Ramos (cell line): Measurements from ENCODE around the gene CCDC171.

ENCODE experiments used
- in situ Hi-C: fragments of 300-500 bp; cut with MboI; formaldehyde crosslinking; loops from one replicate; pipeline ENCODE4 v1.14.3; 2022; ENCODE audit warnings: low sequenced_read_pairs; ENCODE audit not compliant: unreplicated experiment

CCDC171 gene

DNA sequence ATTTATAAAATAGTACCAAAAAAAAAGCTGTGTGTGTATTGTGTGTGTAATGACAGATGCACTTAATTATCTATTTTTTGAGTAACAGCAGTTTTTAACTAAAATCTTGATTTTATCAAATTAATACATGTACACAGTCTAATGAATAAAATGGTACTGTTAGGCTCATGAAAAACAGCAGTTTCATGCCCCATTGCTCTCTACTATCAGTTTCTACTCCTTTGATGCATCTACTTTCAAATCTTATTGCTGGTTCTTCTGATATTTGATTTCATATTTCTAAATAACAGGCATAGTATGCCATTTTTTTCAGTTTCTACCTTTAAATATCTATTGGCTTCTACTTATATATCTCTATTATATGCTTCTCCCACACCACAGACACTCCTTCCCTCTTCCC is 117.4 kb downstream of the CCDC171 start:
- in situ Hi-C loops, result no loop called here

DNA sequence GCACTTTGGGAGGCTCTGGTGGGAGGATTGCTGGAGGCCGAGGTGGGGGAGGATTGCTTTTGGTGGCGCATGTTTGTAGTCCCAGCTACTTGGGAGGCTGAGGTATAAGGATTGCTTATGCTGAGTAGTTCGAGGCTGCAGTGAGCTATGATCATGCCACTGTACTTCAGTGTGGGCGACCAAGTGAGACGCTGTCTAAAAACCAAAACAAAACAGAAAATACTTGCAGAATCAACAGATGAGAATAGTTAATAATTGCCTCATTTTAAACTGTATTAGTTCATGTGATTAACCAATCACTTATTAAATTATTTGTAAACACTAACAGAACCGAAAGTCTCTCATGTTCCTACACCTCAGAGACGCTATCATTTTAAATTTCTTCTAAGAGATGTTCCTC is 118.1 kb downstream of the CCDC171 start:
- in situ Hi-C loops, result no loop called here

DNA sequence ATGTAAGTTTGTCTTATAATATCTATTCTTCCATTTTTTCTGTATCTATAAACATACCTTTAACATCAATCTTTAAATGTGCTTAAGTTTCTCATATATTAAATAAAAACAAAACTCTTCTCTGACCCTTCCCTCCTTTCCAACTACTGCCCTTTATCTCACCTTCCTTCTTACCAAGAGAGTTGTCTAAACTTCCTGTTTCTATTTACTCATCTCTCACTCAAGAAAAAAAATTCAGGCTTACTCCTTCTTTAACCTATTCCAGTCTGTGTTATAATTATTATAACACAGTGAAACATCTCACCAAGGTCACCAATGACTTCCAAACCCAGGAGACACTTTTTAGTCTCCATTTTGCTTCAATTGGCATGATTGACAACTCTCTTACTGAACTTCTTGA is 140.9 kb downstream of the CCDC171 start:
- in situ Hi-C loops, result loop anchor here (25.0 kb wide), 1 partner anchor 94 kb away; no protein-coding TSS in a partner anchor

DNA sequence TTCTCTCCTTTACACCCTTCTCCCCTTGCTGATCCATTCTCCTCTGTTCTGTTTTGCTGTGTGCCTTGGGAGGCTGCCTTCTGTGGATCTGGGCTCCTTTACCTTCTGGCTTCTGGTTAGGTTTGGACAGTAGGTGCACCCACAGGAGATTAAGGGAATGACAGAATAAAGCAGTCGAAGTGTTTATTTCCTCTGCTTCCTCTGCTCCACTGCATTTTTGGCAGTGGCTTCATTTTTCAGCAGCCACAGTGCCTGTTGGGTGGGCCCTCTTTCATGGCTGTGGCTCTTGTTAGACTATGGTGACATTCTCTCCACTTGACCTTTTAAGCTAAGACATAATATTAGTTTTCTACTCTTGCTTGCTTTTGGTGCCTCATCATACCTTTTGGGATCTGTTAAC is 144.1 kb downstream of the CCDC171 start:
- in situ Hi-C loops, result loop anchor here (25.0 kb wide), 1 partner anchor 90 kb away; no protein-coding TSS in a partner anchor

DNA sequence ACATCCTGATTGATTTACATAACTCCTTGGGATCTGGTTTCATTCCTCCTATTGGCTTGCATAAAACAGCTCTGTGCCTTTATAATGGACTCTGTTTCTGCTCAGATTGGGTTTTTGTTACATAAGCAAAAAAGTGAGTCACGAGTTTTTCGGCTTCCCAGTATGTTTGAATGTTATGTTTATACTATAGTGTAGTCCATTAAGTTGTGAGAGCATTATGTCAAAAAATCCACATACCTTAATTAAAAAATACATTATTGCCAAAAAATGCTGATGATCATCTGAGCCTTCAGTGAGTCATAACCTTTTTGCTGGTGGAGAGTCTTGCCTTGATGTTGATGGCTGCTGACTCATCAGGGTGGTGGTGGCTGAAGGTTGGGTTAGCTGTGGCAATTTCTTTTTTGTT is 144.6 kb downstream of the CCDC171 start:
- in situ Hi-C loops, result loop anchor here (25.0 kb wide), 1 partner anchor 90 kb away; no protein-coding TSS in a partner anchor

- in situ Hi-C loops, result loop anchor here (25.0 kb wide), 1 partner anchor 87 kb away; no protein-coding TSS in a partner anchor
Measured at GRCh38 chr9:15699876-15700559, 147.2 kb downstream of the CCDC171 start.

GRCh38 chr9:15707000-15707399 is 154.2 kb downstream of the CCDC171 start:
- in situ Hi-C loops, result no loop called here

- in situ Hi-C loops, result no loop called here
Measured at GRCh38 chr9:15711531-15711930, 158.7 kb downstream of the CCDC171 start.

GRCh38 chr9:15711931-15712330 is 159.1 kb downstream of the CCDC171 start:
- in situ Hi-C loops, result no loop called here

DNA sequence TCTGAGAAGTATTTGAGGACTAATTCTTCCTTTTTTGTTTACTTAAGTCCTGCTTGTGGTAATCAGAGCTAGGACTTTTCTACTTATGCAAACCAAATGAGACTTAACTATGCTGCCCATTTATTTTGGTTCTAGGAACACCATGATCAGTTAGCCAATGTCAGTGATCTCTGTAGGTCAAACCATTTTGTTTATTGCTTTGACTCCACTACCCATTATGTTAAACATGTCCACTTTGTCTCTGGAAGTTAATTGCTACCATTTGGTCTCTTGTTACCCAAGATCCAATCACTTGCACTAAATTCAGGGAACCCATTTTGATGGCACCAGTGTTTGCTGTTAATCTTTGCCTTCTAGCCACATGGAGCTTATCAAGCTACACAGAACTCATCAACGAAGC is 161.9 kb downstream of the CCDC171 start:
- in situ Hi-C loops, result no loop called here

GRCh38 chr9:15717290-15717967 is 164.6 kb downstream of the CCDC171 start:
- in situ Hi-C loops, result no loop called here

DNA sequence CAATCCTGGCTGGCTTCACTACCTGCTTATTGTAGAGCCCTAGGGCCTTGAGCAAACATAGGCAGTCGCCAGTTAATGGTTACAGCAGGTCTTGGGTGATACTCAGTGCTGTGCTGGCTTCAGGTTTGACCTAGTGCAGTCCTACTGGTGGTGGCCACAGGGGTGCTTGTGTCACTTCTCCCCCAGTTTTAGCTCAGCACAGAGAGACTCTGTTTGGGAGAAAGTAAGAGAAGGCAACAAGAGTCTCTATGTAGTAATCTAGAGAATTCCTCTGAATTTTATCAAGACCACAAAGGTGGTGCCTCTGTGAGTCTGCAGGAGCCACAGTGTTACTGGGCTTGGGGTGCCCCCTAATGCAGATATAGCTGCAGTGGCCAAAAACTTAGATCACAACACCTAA is 165.6 kb downstream of the CCDC171 start:
- in situ Hi-C loops, result no loop called here

DNA sequence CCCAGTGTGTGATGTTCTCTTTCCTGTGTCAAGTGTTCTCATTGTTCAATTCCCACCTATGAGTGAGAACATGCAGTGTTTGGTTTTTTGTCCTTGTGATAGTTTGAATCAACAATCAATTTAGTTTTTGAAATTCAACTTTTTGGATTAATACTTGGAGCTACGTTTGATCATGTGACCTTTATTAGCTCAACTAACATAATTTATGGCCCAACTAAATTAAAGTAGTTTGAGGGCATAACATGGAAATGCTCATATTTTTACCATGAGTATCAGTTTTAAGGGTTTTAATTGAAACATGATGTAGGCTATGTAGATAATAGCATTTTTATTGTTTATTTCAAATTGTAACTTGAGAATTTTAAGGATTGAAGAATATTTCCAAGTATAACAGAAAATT is 168.0 kb downstream of the CCDC171 start:
- in situ Hi-C loops, result no loop called here

GRCh38 chr9:15722888-15723287 is 170.0 kb downstream of the CCDC171 start:
- in situ Hi-C loops, result no loop called here

DNA sequence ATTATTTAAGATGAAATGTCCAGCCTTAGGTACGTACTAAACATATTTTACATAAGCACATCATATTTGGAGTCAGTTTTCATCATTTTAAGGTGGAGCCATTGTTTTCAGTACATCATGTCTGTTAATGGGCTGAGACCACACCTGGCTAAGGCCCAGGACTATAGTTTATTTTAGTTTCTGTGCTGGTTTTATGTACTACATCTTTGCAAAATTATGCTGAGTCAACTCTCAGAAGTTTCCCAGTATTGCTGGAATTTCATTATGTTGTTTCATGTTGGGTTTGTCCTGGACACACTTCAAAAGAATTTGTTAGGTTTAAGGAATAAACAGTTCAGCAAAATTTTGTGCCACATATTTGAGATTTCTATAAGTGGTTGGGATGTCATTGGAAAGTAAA is 171.2 kb downstream of the CCDC171 start:
- in situ Hi-C loops, result no loop called here

DNA sequence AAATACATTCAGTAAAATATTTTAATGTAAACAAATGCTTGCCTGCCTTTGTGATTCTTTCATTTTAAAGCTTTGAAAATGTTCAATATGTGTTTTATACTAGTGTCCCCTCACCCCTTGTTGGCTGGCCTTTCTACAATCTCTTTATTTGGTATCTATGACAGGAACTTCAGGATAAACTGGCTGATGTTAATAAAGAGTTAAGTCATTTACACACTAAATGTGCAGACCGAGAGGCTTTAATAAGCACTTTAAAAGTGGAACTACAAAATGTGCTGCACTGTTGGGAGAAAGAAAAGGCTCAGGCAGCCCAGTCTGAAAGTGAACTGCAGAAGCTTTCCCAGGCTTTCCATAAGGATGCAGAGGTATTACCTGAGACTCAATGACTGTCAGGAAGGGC is 171.8 kb downstream of the CCDC171 start:
- in situ Hi-C loops, result no loop called here

DNA sequence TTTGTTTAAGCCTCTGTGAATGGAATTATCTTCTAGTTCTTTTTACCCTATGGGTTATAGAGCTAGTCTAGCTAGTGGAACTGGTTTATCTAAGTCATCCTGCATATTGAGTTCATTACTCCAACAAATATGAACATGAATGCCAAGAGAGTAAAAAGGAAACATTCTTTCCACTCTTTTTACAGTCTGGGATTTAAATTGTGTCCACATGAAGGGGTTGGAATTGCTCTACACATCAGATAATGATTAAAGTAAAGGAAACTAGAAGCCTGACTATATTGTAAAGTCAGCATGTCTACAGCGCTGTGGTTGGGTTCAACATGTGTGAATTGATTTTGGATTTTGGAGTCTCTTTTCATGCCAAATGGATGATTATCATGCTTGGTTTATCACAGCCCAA is 173.1 kb downstream of the CCDC171 start:
- in situ Hi-C loops, result no loop called here

GRCh38 chr9:15729507-15729906 is 176.7 kb downstream of the CCDC171 start:
- in situ Hi-C loops, result no loop called here

DNA sequence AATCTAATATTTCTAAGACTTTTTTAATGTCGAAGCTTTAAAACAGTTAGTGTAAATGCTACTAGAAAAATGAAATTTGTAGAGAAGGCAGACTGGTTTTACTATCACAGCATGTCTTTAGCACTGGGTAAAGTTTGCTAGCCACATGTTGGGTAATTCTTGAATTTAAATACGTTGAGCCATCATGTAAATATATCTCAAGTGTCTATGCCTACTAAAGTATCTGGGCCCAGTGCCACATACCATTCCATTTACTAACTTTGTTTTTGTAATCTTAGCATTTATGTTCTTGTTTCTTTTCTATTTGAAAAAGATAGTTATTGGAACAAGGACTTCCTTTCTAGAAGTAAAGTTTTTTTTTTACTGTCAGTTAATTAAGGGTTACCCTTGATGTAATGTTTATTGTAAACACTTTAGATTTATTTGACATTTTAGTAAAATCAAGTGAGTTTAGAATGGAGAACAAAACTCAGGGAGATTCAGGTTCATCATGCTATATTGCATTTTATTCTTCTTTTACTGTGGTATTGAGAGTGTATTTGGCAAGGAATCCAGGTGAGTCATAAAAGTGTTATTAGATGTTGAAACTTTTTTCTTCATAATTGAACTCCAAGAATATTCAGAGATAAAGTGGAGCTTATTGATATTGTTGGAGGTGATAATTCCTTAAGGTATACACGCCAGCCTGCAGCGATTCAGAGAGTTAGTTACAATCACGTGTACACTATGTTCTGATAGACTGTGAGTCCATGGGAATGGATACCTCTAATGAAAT is 182.4 kb downstream of the CCDC171 start:
- in situ Hi-C loops, result no loop called here

DNA sequence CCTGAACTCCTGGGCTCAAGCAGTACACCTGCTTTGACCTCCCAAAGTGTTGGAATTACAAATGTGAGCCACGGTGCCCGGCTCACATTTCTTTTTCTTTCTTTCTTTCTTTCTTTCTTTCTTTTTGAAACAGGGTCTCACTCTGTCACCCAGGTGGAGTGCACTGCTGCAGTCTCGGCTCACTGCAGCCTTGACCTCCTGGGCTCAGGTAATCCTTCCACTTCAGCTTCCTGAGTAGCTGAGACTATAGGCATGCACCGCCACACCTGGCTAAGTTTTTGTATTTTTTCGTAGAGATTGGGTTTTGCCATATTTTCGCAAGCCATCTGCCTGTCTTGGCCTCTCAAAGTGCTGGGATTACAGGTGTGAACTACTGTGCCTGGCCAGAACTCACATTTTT is 183.7 kb downstream of the CCDC171 start:
- in situ Hi-C loops, result no loop called here

DNA sequence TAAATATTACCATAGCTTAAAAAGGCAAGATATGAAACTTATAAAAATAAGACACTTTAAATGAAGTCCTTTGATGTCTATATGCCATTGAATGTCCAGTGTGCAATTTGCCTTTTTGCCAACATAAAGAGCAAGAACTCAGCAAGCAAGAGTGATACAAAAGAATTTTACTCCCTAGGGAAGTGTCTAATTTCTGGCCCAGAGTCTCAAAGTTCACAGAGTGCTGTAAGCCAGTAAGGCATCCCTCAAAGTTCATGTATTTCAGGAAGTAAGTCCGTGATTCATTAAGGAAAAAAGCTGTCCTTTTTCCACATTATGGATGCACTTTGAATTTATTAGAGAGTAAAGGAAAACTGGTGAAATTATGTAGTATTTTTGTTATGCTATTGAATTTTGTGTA is 185.2 kb downstream of the CCDC171 start:
- in situ Hi-C loops, result no loop called here
